Stimulated activated CD4-positive, alpha-beta T cell treated with anti-CD3 and anti-CD28 coated beads, Interleukin-15, amount 100 ng/mL, for 24 hours (primary cell): ENCODE results near the gene ATP8B3.

Experiments used
- DNase-seq: peaks from one replicate; pipeline ENCODE4 v3.0.0-alpha.2; 2020

Gene ATP8B3

DNA sequence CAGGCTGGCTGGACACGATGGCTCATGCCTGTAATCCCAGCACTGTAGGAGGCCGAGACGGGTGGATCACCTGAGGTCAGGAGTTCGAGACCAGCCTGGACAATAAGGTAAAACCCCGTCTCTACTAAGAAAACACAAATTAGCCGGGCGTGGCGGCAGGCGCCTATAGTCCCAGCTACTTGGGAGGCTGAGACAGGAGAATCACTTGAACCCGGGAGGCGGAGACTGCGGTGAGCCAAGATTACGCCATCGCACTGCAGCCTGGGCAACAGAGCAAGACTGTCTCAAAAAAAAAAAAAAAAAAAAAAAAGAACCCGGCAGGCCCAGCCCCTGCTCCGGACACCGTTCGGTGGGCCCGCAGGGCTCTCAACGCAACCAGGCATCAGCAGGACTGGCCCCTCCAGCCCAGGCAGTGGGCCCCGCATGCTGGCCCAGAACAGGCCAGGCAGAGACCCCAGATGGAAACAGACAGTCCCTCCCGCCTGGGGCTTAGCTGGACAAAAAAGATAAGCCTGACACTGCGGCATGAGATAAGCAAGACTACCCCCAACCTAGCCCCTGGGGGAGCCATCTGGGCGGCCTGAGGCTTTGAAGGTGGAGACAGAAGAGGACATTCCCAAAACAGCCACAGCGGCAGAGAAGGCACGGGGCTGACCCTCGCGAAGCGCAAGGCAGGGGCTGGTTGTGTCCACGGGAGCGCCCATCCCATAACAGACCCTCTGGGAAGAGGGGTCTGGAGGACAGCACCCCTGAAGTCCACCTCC is 24.6 kb upstream of the ATP8B3 start:
- DNase-seq, result no peak

DNA sequence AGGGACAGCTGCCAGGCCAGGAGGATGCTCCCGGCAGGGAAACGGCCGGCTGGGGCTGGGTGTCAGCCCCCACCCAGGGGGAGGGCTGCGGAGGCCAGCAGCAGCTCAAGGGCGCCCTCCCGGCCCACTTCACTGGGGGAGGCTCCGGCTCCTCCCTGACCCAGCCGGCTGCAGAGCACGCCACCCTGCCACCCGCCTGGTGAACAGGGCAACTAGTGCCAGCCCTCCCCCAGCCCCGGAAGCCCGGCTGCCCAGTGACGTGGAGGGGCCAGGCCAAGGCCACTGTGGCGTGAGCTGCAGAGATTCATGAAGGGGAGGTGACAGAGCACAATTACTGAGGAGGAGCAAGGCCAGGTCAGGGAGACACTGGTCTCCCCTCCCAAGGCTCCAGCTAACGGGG is 21.5 kb upstream of the ATP8B3 start:
- no peak for DNase-seq

DNA sequence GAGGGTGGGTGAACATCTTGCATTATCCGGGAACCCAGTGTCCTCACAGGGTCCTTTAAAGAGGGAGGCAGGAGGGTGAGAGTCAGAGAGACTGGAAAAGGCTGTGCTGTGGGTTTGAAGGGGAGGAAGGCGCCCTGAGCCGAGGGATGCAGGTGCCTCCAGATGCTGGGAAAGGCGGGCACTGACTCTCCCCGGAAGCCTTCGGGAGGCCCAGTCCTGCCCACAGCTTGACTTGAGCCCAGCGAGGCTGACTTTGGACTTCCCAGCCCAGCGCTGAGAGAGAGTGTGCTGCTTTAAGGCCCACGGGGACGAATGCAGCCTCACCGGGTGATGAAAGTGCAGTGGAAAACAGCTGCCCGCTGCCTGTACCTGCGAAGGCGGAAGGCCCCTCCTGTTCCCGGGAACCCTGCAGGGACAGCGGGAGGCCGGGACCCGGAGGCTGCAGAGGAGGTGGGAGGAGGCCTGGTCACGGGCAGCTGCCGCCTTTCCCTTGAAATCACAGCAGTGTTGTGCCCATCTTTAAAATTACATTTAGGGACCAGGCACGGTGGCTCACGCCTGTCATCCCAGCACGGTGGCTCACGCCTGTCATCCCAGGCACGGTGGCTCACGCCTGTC is 20.1 kb upstream of the ATP8B3 start:
- DNase-seq, result no peak

DNA sequence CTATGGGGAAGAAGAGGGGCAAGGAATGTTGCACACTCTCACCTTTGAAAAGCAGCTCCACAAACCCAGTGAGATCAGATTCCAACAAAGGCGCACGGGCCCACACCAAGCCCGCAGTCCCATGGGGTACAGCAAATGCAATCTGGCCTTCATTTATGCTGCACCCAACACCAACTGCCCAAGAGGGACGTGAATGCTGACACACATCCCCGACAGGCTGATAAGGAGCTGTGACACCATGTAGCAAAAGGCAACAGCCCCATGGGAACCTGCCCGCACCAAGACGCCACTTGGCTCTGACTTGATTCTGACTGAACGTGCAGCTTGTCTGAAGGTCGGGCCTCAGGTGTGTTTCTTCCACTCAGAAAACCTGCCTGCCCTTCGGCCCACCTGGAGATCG is 18.9 kb upstream of the ATP8B3 start:
- no peak for DNase-seq

- DNase-seq, result no peak
Measured at GRCh38 chr19:1830568-1830967, 18.5 kb upstream of the ATP8B3 start.

DNA sequence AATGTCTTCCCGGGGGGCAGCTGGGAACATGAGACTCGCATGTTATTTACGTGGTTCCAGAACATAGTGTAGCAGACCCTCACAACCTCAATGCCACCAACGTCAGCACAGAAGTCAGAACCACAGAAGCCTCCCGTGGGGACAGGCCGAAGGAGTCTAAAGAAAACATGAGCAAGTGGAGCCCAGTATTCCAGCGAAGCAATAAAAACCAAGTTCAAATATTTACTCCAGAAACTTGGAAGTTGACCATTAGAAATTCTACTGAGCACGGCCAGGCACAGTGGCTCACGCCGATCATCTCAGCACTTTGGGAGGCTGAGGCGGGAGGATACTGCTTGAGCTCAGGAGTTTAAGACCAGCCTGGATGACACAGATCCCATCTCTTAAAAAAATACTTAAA is 17.9 kb upstream of the ATP8B3 start:
- DNase-seq, result no peak

- DNase-seq, result no peak
Measured at GRCh38 chr19:1828279-1829238, 16.5 kb upstream of the ATP8B3 start.

- no peak for DNase-seq
Measured at GRCh38 chr19:1827566-1828278, 15.6 kb upstream of the ATP8B3 start.

- DNase-seq, result no peak
Measured at GRCh38 chr19:1826557-1827521, 14.8 kb upstream of the ATP8B3 start.

GRCh38 chr19:1825909-1826556 is 14.0 kb upstream of the ATP8B3 start:
- DNase-seq, result peak; percentile 83

DNA sequence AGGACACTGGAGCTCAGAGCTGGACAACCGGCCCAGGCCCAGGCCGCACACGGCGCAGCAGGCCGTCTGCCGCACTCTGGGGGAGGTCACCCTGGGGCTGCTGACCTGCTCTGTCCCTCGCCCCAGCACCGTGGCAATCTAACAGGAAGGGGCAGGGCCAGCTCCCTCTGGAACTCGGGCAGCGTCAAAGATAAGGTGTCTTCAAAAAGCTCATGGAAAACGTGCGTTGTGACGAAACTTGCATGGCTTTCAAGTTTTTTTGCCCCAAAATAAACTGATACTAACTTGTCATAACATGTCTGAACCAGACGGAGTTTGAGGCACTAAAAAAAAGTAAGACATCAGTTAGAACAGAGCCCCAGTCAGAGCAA is 12.2 kb upstream of the ATP8B3 start:
- DNase-seq, result no peak

DNA sequence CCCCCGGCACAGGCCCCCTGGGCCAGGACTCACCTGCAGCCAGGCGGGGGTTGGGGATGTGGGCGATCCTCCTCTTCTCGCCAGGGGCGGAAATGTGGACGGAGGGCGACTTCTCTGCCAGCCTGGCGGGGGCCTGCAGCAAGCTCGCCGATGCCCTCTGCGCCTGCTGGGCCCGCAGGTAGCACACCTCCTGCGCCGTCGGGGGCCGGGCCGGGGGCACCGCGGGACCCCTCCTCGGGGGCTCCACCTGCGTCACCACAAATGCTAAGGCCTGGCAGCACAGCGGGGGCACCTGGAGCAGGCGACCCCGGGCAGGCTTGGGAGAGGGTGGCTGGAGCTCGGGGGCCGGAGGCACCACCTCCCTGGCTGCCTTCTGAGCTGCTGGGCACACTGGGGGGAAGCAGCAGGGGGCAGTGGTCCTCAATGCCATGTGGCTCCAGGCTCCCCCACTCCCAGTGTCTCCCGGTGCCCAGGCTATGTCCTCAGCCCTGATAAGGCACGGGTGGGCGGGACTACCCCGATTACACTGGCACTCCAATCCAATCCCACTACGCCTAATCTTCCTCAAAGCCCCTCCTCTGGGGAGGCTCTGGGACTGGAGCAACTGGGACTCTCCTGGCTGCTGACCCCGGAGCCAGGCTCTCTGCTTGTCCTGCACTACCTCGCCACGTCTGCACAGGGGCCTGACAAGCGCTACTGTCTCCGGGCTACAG is 11.6 kb upstream of the ATP8B3 start:
- DNase-seq, result no peak

- no peak for DNase-seq
Measured at GRCh38 chr19:1823020-1823419, 10.9 kb upstream of the ATP8B3 start.

- DNase-seq, result no peak
Measured at GRCh38 chr19:1822210-1822609, 10.1 kb upstream of the ATP8B3 start.

- no peak for DNase-seq
Measured at GRCh38 chr19:1819341-1820255, 7.5 kb upstream of the ATP8B3 start.

GRCh38 chr19:1818549-1819195 is 6.6 kb upstream of the ATP8B3 start:
- DNase-seq, result no peak

DNA sequence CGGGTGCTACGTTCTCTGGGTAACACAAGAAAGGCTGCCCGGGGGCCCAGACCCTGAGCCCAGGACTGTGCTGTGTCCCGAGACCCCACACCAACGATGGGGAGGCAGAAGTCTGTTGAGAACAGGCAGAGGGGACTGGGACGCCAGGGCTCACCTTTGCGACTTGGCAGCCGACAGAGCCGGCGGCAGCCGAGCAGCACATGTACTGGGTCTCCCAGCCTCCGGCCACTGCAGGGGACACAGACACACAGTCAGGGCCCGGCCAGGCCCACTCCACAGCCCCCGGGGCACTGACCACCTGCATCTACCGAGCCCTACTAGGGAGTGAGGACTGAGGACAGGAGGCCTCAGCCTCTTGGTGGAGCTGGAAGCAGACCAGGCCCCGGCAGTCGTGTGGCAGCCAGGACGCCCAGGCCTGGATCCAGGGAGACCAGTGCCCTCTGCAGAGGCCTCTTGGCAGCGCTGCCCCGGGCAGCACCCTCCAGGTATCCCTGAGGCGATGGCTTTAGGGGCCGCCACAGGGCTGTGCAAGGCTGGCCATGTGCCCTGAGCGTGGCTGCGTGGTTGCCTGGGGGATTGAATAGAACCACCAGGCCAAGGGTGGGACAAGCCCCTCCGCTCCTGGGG is 5.6 kb upstream of the ATP8B3 start:
- no peak for DNase-seq

- DNase-seq, result no peak
Measured at GRCh38 chr19:1816530-1817298, 4.6 kb upstream of the ATP8B3 start.
